Stimulated activated CD4-positive, alpha-beta T cell treated with anti-CD3 and anti-CD28 coated beads, Interleukin-15, amount 100 ng/mL, for 1 hour (primary cell): ENCODE data around the gene CHCHD3.

Source experiments
- DNase-seq, 2 donors: peaks; one replicate each; pipeline ENCODE4 v3.0.0-alpha.2; 2020; ENCODE audit warnings: low read depth in 1 of 2, low spot score in 1 of 2

CHCHD3 gene

GRCh38 chr7:132828502-132828901 lies 253.4 kb downstream of the CHCHD3 start:
- DNase-seq = no peak

GRCh38 chr7:132825932-132826835 lies 255.7 kb downstream of the CHCHD3 start:
- DNase-seq = no peak

- DNase-seq = no peak
Observed at GRCh38 chr7:132825222-132825621, 256.7 kb downstream of the CHCHD3 start.

GRCh38 chr7:132819648-132820047 lies 262.2 kb downstream of the CHCHD3 start:
- no peak for DNase-seq

GRCh38 chr7:132817949-132818348 lies 263.9 kb downstream of the CHCHD3 start:
- no peak for DNase-seq

- DNase-seq = no peak
Observed at GRCh38 chr7:132815696-132816311, 266.1 kb downstream of the CHCHD3 start.

- DNase-seq = no peak
Observed at GRCh38 chr7:132815130-132815529, 266.8 kb downstream of the CHCHD3 start.

- DNase-seq = no peak
Observed at GRCh38 chr7:132810561-132810960, 271.3 kb downstream of the CHCHD3 start.

- DNase-seq = no peak
Observed at GRCh38 chr7:132806834-132807233, 275.1 kb downstream of the CHCHD3 start.

- DNase-seq = no peak
Observed at GRCh38 chr7:132805766-132806165, 276.1 kb downstream of the CHCHD3 start.

GRCh38 chr7:132804849-132805485 lies 276.9 kb downstream of the CHCHD3 start:
- no peak for DNase-seq

- no peak for DNase-seq
Observed at GRCh38 chr7:132800522-132800921, 281.4 kb downstream of the CHCHD3 start.

- DNase-seq = no peak
Observed at GRCh38 chr7:132799081-132799413, 282.8 kb downstream of the CHCHD3 start.

- DNase-seq = no peak
Observed at GRCh38 chr7:132797152-132797551, 284.7 kb downstream of the CHCHD3 start.

GRCh38 chr7:132793474-132793873 lies 288.4 kb downstream of the CHCHD3 start:
- no peak for DNase-seq

- DNase-seq = no peak
Observed at GRCh38 chr7:132791036-132791435, 290.9 kb downstream of the CHCHD3 start.

GRCh38 chr7:132790104-132790503 lies 291.8 kb downstream of the CHCHD3 start:
- DNase-seq = no peak

GRCh38 chr7:132789281-132789680 lies 292.6 kb downstream of the CHCHD3 start:
- DNase-seq = no peak

GRCh38 chr7:132785870-132786269 lies 296.0 kb downstream of the CHCHD3 start:
- no peak for DNase-seq

GRCh38 chr7:132784406-132784805 lies 297.5 kb downstream of the CHCHD3 start:
- DNase-seq = no peak

- no peak for DNase-seq
Observed at GRCh38 chr7:132783824-132784223, 298.1 kb downstream of the CHCHD3 start.
